Measurements from ENCODE around the gene JMJD1C.

Gene JMJD1C

GRCh38 chr10:63441404-63441803 is 24.4 kb downstream of the JMJD1C start:
- H3K27ac ChIP-seq (ENCODE audit: low read length): no peak overlapping the region
- H3K4me2 ChIP-seq (ENCODE audit: low read depth, low read length): no peak overlapping the region
- no peak overlapping the region for H3K4me3 ChIP-seq (ENCODE audit: low read length)
- H3K9me3 ChIP-seq (replicated peaks; ENCODE audit: insufficient read depth, low read length): no peaks in the 10 kb centered on the region
- H3K36me3 ChIP-seq (replicated peaks; ENCODE audit: insufficient read depth, low read length): no peaks in the 10 kb centered on the region
- H3K27me3 ChIP-seq (replicated peaks; ENCODE audit: insufficient read depth, low read length): no peaks in the 10 kb centered on the region
- no peaks in the 10 kb centered on the region; the same call in 1 of the 2 replicates for H4K20me1 ChIP-seq (ENCODE audit: insufficient read depth, low read length)
- no peak for TF ChIP-seq EZH2 (optimal IDR thresholded peaks at IDR 0.05; ENCODE audit: low read depth, low read length)
- TF ChIP-seq, protein P1, sequence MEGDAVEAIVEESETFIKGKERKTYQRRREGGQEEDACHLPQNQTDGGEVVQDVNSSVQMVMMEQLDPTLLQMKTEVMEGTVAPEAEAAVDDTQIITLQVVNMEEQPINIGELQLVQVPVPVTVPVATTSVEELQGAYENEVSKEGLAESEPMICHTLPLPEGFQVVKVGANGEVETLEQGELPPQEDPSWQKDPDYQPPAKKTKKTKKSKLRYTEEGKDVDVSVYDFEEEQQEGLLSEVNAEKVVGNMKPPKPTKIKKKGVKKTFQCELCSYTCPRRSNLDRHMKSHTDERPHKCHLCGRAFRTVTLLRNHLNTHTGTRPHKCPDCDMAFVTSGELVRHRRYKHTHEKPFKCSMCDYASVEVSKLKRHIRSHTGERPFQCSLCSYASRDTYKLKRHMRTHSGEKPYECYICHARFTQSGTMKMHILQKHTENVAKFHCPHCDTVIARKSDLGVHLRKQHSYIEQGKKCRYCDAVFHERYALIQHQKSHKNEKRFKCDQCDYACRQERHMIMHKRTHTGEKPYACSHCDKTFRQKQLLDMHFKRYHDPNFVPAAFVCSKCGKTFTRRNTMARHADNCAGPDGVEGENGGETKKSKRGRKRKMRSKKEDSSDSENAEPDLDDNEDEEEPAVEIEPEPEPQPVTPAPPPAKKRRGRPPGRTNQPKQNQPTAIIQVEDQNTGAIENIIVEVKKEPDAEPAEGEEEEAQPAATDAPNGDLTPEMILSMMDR (IDR thresholded peaks at IDR 0.05; ENCODE audit: low read length): no peak
- TF ChIP-seq EZH2phosphoT487 (IDR thresholded peaks at IDR 0.05; ENCODE audit: low read length): no peak
- no peaks in the 10 kb centered on the region for H3K9me2 ChIP-seq (replicated peaks; ENCODE audit: insufficient read depth, low read length)
- no peak overlapping the region for H3K9ac ChIP-seq (ENCODE audit: low read length)
- H3K79me2 ChIP-seq (ENCODE audit: low read length): peaks cover 64% of the 10 kb centered on the region
- H3F3A ChIP-seq (ENCODE audit: insufficient read depth, low read length): no peaks in the 10 kb centered on the region
- no peak overlapping the region for H2AFZ ChIP-seq (ENCODE audit: low read length)
- H3K4me1 ChIP-seq (ENCODE audit: low read length): no peaks in the 10 kb centered on the region
- no peak for DNase-seq

- Histone ChIP-seq H3K9ac (ENCODE audit: low read length) (no peak overlapping the region), H3K79me2 (ENCODE audit: low read length) (peaks cover 68% of the 10 kb centered on the region), H2AFZ (ENCODE audit: low read length) (no peak overlapping the region), H3K4me3 (ENCODE audit: low read length) (no peak overlapping the region), H3K4me1 (ENCODE audit: low read length) (no peaks in the 10 kb centered on the region), H3K27me3 (replicated peaks; ENCODE audit: insufficient read depth, low read length) (no peaks in the 10 kb centered on the region), H3K27ac (ENCODE audit: low read length) (no peak overlapping the region), H3F3A (ENCODE audit: insufficient read depth, low read length) (no peaks in the 10 kb centered on the region), H3K9me2 (replicated peaks; ENCODE audit: insufficient read depth, low read length) (no peaks in the 10 kb centered on the region), H3K4me2 (ENCODE audit: low read depth, low read length) (no peak overlapping the region), H4K20me1 (ENCODE audit: insufficient read depth, low read length) (no peaks in the 10 kb centered on the region; the same call in 1 of the 2 replicates), H3K9me3 (replicated peaks; ENCODE audit: insufficient read depth, low read length) (no peaks in the 10 kb centered on the region), H3K36me3 (replicated peaks; ENCODE audit: insufficient read depth, low read length) (no peaks in the 10 kb centered on the region)
- TF ChIP-seq EZH2phosphoT487 (IDR thresholded peaks at IDR 0.05; ENCODE audit: low read length) (no peak), EZH2 (optimal IDR thresholded peaks at IDR 0.05; ENCODE audit: low read depth, low read length) (no peak)
- TF ChIP-seq, protein P1 (IDR thresholded peaks at IDR 0.05; ENCODE audit: low read length): no peak
- DNase-seq: no peak
Observed at GRCh38 chr10:63439607-63440006, 26.2 kb downstream of the JMJD1C start.

DNA sequence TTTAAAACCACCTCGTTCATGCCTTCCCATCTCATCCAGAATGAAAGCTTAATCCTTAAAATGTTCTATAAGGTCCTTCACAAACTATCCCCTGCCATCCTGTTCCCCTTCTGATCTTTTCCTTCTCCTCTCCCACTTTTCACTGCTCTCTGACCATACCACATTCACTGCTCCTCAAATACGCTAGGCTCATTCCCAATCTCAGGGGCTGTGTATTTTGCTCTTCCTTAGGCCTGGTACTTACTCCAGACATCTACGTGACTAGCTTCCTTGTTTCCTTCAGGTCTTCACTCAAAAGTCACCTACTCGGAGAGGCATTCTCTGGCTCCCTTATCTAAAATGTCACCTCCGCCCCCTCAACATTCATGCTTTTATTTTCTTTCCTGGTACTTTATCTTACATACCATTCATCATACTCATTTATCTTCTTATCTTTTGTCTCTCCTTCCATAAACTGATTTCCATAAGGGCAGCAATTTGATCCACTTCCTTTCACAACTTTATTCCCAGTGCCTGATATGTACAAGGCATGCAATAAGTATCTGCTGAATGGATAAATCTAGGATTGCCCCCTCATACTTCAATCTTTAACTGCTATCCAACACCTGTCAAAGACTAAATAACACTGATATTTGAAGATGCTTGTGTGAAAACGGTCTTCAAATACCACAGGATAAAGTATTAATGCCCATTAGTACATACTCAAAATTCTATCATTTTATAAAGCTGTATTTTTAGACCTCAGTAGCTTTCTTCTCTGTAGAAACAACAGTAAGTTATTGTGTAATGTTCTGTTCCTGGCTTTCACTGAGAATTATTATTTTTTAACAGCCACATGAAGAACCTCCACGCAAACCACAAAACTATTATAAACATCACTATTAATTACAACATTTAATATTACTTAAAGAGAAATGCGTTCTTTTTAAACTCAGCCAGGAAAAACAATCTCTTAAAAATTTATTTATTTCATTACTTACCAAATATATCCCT is 27.0 kb downstream of the JMJD1C start:
- Histone ChIP-seq H3K9ac (ENCODE audit: low read length) (no peak overlapping the region), H3K9me3 (replicated peaks; ENCODE audit: insufficient read depth, low read length) (no peaks in the 10 kb centered on the region), H2AFZ (ENCODE audit: low read length) (no peak overlapping the region), H4K20me1 (ENCODE audit: insufficient read depth, low read length) (no peaks in the 10 kb centered on the region; the same call in 1 of the 2 replicates), H3K79me2 (ENCODE audit: low read length) (peaks cover 73% of the 10 kb centered on the region), H3K4me1 (ENCODE audit: low read length) (no peaks in the 10 kb centered on the region), H3K4me2 (ENCODE audit: low read depth, low read length) (no peak overlapping the region), H3F3A (ENCODE audit: insufficient read depth, low read length) (no peaks in the 10 kb centered on the region), H3K27me3 (replicated peaks; ENCODE audit: insufficient read depth, low read length) (no peaks in the 10 kb centered on the region), H3K9me2 (replicated peaks; ENCODE audit: insufficient read depth, low read length) (no peaks in the 10 kb centered on the region), H3K36me3 (replicated peaks; ENCODE audit: insufficient read depth, low read length) (no peaks in the 10 kb centered on the region), H3K27ac (ENCODE audit: low read length) (no peak overlapping the region), H3K4me3 (ENCODE audit: low read length) (no peak overlapping the region)
- TF ChIP-seq, protein P1 (IDR thresholded peaks at IDR 0.05; ENCODE audit: low read length): no peak
- TF ChIP-seq EZH2 (optimal IDR thresholded peaks at IDR 0.05; ENCODE audit: low read depth, low read length) (no peak), EZH2phosphoT487 (IDR thresholded peaks at IDR 0.05; ENCODE audit: low read length) (no peak)
- no peak for DNase-seq

Measured in MM.1S (cell line).